Keratinocyte (primary cell): ENCODE measurements around the gene CCDC88A.

Experiments
- EZH2 ChIP-seq: IDR thresholded peaks from one replicate; pipeline ENCODE4 v1.6.1; 2012; ENCODE audit warnings: inconsistent platforms, mild to moderate bottlenecking, low read length, moderate library complexity
- TF ChIP-seq, protein P1 (sequence below), 3 experiments: IDR thresholded peaks in 1 of 3; conservative IDR thresholded peaks in 1 of 3; optimal IDR thresholded peaks in 1 of 3; 2 replicates in 2 of 3; 3 replicates in 1 of 3; pipeline versions ENCODE3 to v1.5.1; 2011; ENCODE audit warnings: low read length in 3 of 3, mild to moderate bottlenecking in 3 of 3, moderate library complexity in 2 of 3, control low read depth in 1 of 3, inconsistent platforms in 1 of 3; ENCODE audit not compliant: insufficient read depth in 2 of 3; ENCODE audit errors: extremely low read depth in 1 of 3

DNA sequence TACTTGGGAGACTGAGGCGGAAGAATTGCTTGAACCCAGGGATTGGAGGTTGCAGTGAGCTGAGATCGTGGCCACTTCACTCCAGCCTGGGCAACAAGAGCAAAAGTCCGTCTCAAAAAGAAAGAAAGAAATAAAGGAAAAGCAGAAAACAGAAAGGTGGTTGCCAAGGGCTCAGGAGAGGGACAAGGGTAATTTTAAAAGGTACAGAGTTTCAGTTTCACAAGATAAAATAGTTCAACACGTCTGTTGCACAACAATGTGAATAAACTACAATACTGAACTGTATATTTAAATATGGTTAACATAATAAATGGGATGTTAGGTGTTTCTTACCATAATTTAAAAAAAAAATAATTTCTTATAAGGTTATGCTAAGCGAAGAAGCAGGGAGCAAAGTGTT, 174.2 kb downstream of the CCDC88A start:
- TF ChIP-seq, protein P1, sequence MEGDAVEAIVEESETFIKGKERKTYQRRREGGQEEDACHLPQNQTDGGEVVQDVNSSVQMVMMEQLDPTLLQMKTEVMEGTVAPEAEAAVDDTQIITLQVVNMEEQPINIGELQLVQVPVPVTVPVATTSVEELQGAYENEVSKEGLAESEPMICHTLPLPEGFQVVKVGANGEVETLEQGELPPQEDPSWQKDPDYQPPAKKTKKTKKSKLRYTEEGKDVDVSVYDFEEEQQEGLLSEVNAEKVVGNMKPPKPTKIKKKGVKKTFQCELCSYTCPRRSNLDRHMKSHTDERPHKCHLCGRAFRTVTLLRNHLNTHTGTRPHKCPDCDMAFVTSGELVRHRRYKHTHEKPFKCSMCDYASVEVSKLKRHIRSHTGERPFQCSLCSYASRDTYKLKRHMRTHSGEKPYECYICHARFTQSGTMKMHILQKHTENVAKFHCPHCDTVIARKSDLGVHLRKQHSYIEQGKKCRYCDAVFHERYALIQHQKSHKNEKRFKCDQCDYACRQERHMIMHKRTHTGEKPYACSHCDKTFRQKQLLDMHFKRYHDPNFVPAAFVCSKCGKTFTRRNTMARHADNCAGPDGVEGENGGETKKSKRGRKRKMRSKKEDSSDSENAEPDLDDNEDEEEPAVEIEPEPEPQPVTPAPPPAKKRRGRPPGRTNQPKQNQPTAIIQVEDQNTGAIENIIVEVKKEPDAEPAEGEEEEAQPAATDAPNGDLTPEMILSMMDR (optimal IDR thresholded peaks at IDR 0.05 in 1 of 3, IDR thresholded peaks at IDR 0.05 in 1 of 3, conservative IDR thresholded peaks at IDR 0.05 in 1 of 3; ENCODE audit: extremely low read depth in 1 of 3, insufficient read depth in 2 of 3, low read length in 3 of 3), result no peak
- no peak for TF ChIP-seq EZH2
